HepG2 (cell line): ENCODE data around the gene COQ7. TPM values are rescaled to one million over a fixed set of nuclear protein-coding genes. Genes with fewer than 3 reads are reported as not detected.
A peak's percentile ranks its signal among the peaks of the same experiment; 100 is the strongest.

ENCODE experiments used
- FOXJ3 ChIP-seq: sonication (generic); formaldehyde crosslinking; IDR thresholded peaks from 2 replicates; pipeline ENCODE4 v1.4.0; 2020; ENCODE audit warnings: missing genetic modification reagents, mild to moderate bottlenecking, borderline replicate concordance
- GATAD2A ChIP-seq: IDR thresholded peaks from 2 replicates; pipeline ENCODE4 v1.6.1; 2016
- HMG20B ChIP-seq: conservative IDR thresholded peaks from 2 replicates; pipeline ENCODE4 v1.6.1; 2016; ENCODE audit warnings: missing genetic modification reagents, missing compliant biosample characterization
- NFIB ChIP-seq: sonication (generic); formaldehyde crosslinking; IDR thresholded peaks from 2 replicates; pipeline ENCODE4 v1.9.0; 2021; ENCODE audit warnings: missing genetic modification reagents, mild to moderate bottlenecking, borderline replicate concordance
- NFKB2 ChIP-seq: sonication (generic); formaldehyde crosslinking; IDR thresholded peaks from 2 replicates; pipeline ENCODE4 v1.4.0; 2020; ENCODE audit warnings: missing genetic modification reagents, borderline replicate concordance
- PAF1 ChIP-seq: IDR thresholded peaks from 2 replicates; pipeline ENCODE4 v1.6.1; 2016; ENCODE audit warnings: missing genetic modification reagents, missing compliant biosample characterization
- PHF20 ChIP-seq: sonication (generic); formaldehyde crosslinking; IDR thresholded peaks from 2 replicates; pipeline ENCODE4 v1.5.0; 2020; ENCODE audit warnings: mild to moderate bottlenecking, missing genetic modification reagents
- RFX5 ChIP-seq: IDR thresholded peaks from 2 replicates; pipeline ENCODE4 v1.6.1; 2011; ENCODE audit warnings: low read depth, low read length, improper control_type of control experiment
- SMAD1 ChIP-seq: sonication (generic); formaldehyde crosslinking; IDR thresholded peaks from 2 replicates; pipeline ENCODE4 v1.4.0; 2020; ENCODE audit warnings: missing genetic modification reagents, low read depth, mild to moderate bottlenecking, borderline replicate concordance
- YEATS4 ChIP-seq: sonication (generic); formaldehyde crosslinking; IDR thresholded peaks from 2 replicates; pipeline ENCODE4 v1.4.0; 2020; ENCODE audit warnings: missing genetic modification reagents, borderline replicate concordance
- ZFP62 ChIP-seq: sonication (generic); formaldehyde crosslinking; IDR thresholded peaks from 2 replicates; pipeline ENCODE4 v1.4.0; 2020; ENCODE audit warnings: missing genetic modification reagents
- ZFP90 ChIP-seq: sonication (generic); formaldehyde crosslinking; IDR thresholded peaks from 2 replicates; pipeline ENCODE4 v1.8.0; 2022; ENCODE audit warnings: missing genetic modification reagents, mild to moderate bottlenecking, inconsistent platforms, borderline replicate concordance
- ZNF543 ChIP-seq: sonication (generic); formaldehyde crosslinking; IDR thresholded peaks from 2 replicates; pipeline ENCODE4 v1.4.0; 2020; ENCODE audit warnings: mild to moderate bottlenecking, missing genetic modification reagents
- ZNF737 ChIP-seq: sonication (generic); formaldehyde crosslinking; IDR thresholded peaks from 2 replicates; pipeline ENCODE4 v1.5.0; 2020; ENCODE audit warnings: missing genetic modification reagents, mild to moderate bottlenecking, borderline replicate concordance
- ZNF816 ChIP-seq: sonication (generic); formaldehyde crosslinking; IDR thresholded peaks from 2 replicates; pipeline ENCODE4 v1.8.0; 2022; ENCODE audit warnings: missing genetic modification reagents, mild to moderate bottlenecking, borderline replicate concordance
- polyA plus RNA-seq, 8 experiments: library from polyadenylated mRNA; depleted of rRNA in 3 of 8; stranded (reverse) in 7 of 8; unstranded in 1 of 8; fragments of >200 nt; fragmentation: Illumina TruSeq in 4 of 8; extraction: Trizol in 4 of 8; gene quantifications; 2 replicates each; pipeline versions ENCODE4 v1.2.1 to v1.2.3, GENCODE V29; 2011 to 2016; ENCODE audit warnings: low read depth in 4 of 8, missing spikeins in 1 of 8, mixed read lengths in 1 of 8; ENCODE audit not compliant: insufficient read depth in 1 of 8
- total RNA-seq, 5 experiments: library from RNA; depleted of rRNA; stranded (reverse); fragments of >200 nt; fragmentation: Illumina TruSeq; extraction: Trizol; gene quantifications; 2 replicates each; pipeline ENCODE4 v1.2.3, GENCODE V29; 2016; ENCODE audit warnings: low read depth in 1 of 5
- TF ChIP-seq, protein P1 (sequence below): sonication (generic); formaldehyde crosslinking; IDR thresholded peaks from 2 replicates; pipeline ENCODE4 v1.8.0; 2023; ENCODE audit warnings: mild to moderate bottlenecking, missing genetic modification reagents
- TF ChIP-seq, protein P2 (sequence below): sonication (generic); formaldehyde crosslinking; conservative IDR thresholded peaks from 2 replicates; pipeline ENCODE4 v1.4.0; 2020; ENCODE audit warnings: mild to moderate bottlenecking, missing genetic modification reagents, moderate library complexity
- TF ChIP-seq, protein P3 (sequence below): sonication (generic); formaldehyde crosslinking; IDR thresholded peaks from 2 replicates; pipeline ENCODE4 v1.5.0; 2020; ENCODE audit warnings: missing genetic modification reagents
- TF ChIP-seq, protein P4 (sequence below): sonication (generic); formaldehyde crosslinking; conservative IDR thresholded peaks from 2 replicates; pipeline ENCODE4 v1.4.0; 2020; ENCODE audit warnings: missing genetic modification reagents
- TF ChIP-seq, protein P5 (sequence below): sonication (generic); formaldehyde crosslinking; IDR thresholded peaks from 2 replicates; pipeline ENCODE4 v1.8.0; 2022; ENCODE audit warnings: mild to moderate bottlenecking, missing genetic modification reagents, borderline replicate concordance

Gene COQ7
- total and polyA plus RNA-seq, 2 of the 13 experiments (the other 11 are each of a cell fraction or from before 2014, with no cell fraction given) = 20.1 to 45.7 TPM

DNA sequence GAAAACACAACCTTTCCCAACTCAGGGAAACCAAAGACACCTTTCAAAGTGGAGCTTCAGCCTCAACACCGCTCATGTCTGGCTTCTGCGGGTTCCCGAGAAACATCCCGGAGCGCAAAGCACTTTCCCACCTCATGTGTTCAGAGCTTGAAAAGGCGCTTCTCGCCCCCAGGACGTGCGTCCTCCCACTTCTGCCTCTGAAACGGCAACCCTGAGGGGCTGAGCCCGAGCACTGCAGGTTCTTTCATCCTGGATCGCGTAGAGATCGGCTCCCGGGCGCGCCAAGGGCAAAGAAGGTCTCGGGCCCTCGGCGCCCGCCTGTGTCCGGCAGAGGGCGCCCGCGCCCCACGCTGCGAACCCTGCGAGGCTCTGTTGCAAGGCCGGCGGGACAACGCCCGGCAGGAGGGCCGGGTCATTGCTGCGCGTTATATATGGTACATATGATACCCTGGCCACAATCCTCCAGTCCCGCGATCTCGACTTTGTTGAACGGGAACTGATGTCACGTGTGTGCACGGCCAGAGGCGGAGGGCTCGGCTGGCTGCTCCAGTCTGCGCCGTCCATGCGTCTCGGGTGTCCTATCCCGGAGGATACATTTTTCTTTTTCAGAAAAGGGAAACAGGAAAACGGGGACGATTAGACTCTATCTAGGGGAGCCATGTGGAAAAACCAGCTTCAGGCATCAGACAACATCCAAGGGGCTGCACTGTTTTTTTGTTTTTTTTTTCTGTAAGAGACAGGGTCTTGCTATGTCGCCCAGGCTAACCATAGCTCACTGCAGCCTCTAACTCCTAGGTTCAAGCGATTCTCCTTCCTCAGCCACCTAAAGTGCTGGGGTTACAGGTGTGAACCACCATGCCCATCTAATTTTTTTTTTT, 19.1 kb downstream of the COQ7 start (continued):
- peak; percentile 66; the same call in 1 of the 2 replicates for TF ChIP-seq ZNF543 (CRISPR knock-in tag)
- TF ChIP-seq ZFP90 = peak; percentile 97
- TF ChIP-seq FOXJ3 (CRISPR knock-in tag) = peak; percentile 74
- TF ChIP-seq, protein P1, sequence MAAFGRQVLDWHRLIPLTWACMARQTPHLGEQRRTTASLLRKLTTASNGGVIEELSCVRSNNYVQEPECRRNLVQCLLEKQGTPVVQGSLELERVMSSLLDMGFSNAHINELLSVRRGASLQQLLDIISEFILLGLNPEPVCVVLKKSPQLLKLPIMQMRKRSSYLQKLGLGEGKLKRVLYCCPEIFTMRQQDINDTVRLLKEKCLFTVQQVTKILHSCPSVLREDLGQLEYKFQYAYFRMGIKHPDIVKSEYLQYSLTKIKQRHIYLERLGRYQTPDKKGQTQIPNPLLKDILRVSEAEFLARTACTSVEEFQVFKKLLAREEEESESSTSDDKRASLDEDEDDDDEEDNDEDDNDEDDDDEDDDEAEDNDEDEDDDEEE (CRISPR knock-in tag) = peak; percentile 98
- TF ChIP-seq PAF1 (CRISPR knock-in tag) = no peak
- peak; percentile 93 for TF ChIP-seq ZNF816 (CRISPR knock-in tag)
- TF ChIP-seq ZNF737 = no peak
- TF ChIP-seq, protein P2, sequence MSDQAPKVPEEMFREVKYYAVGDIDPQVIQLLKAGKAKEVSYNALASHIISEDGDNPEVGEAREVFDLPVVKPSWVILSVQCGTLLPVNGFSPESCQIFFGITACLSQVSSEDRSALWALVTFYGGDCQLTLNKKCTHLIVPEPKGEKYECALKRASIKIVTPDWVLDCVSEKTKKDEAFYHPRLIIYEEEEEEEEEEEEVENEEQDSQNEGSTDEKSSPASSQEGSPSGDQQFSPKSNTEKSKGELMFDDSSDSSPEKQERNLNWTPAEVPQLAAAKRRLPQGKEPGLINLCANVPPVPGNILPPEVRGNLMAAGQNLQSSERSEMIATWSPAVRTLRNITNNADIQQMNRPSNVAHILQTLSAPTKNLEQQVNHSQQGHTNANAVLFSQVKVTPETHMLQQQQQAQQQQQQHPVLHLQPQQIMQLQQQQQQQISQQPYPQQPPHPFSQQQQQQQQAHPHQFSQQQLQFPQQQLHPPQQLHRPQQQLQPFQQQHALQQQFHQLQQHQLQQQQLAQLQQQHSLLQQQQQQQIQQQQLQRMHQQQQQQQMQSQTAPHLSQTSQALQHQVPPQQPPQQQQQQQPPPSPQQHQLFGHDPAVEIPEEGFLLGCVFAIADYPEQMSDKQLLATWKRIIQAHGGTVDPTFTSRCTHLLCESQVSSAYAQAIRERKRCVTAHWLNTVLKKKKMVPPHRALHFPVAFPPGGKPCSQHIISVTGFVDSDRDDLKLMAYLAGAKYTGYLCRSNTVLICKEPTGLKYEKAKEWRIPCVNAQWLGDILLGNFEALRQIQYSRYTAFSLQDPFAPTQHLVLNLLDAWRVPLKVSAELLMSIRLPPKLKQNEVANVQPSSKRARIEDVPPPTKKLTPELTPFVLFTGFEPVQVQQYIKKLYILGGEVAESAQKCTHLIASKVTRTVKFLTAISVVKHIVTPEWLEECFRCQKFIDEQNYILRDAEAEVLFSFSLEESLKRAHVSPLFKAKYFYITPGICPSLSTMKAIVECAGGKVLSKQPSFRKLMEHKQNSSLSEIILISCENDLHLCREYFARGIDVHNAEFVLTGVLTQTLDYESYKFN (CRISPR knock-in tag) = peak; percentile 44; the same call in 1 of the 2 replicates
- TF ChIP-seq NFKB2 (CRISPR knock-in tag) = peak; percentile 97; the same call in 1 of the 2 replicates
- TF ChIP-seq, protein P3, sequence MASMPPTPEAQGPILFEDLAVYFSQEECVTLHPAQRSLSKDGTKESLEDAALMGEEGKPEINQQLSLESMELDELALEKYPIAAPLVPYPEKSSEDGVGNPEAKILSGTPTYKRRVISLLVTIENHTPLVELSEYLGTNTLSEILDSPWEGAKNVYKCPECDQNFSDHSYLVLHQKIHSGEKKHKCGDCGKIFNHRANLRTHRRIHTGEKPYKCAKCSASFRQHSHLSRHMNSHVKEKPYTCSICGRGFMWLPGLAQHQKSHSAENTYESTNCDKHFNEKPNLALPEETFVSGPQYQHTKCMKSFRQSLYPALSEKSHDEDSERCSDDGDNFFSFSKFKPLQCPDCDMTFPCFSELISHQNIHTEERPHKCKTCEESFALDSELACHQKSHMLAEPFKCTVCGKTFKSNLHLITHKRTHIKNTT (CRISPR knock-in tag) = peak; percentile 97; the same call in 1 of the 2 replicates
- TF ChIP-seq PHF20 (CRISPR knock-in tag) = peak; percentile 11; the same call in 1 of the 2 replicates
- 0 out of 2 replicates have a peak, but pooled peaks have one; percentile 39 for TF ChIP-seq SMAD1 (CRISPR knock-in tag)
- TF ChIP-seq, protein P4, sequence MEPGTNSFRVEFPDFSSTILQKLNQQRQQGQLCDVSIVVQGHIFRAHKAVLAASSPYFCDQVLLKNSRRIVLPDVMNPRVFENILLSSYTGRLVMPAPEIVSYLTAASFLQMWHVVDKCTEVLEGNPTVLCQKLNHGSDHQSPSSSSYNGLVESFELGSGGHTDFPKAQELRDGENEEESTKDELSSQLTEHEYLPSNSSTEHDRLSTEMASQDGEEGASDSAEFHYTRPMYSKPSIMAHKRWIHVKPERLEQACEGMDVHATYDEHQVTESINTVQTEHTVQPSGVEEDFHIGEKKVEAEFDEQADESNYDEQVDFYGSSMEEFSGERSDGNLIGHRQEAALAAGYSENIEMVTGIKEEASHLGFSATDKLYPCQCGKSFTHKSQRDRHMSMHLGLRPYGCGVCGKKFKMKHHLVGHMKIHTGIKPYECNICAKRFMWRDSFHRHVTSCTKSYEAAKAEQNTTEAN = peak; percentile 66
- no peak for TF ChIP-seq NFIB (CRISPR knock-in tag)
- TF ChIP-seq, protein P5, sequence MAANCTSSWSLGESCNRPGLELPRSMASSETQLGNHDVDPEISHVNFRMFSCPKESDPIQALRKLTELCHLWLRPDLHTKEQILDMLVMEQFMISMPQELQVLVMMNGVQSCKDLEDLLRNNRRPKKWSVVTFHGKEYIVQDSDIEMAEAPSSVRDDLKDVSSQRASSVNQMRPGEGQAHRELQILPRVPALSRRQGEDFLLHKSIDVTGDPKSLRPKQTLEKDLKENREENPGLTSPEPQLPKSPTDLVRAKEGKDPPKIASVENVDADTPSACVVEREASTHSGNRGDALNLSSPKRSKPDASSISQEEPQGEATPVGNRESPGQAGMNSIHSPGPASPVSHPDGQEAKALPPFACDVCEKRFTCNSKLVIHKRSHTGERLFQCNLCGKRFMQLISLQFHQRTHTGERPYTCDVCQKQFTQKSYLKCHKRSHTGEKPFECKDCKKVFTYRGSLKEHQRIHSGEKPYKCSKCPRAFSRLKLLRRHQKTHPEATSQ (CRISPR knock-in tag) = no peak
- TF ChIP-seq ZFP62 = peak; percentile 94
- peak; percentile 86 for TF ChIP-seq HMG20B (CRISPR knock-in tag)
- TF ChIP-seq YEATS4 (CRISPR knock-in tag) = peak; percentile 75; the same call in 1 of the 2 replicates
- peak; percentile 74 for TF ChIP-seq GATAD2A (CRISPR knock-in tag)
- TF ChIP-seq RFX5 = peak; percentile 36; the same call in 1 of the 2 replicates
